GM19351 (cell line): ENCODE results near the gene FCGBP.
"Not testable (repeated sequence)": the region's sequence is repeated elsewhere in the genome, so short reads cannot be mapped to it uniquely, and the experiment has no call there.

Experiments used
- ATAC-seq: cut with Tn5 transposase; IDR thresholded peaks from one replicate; pipeline ENCODE4 v1.9.1; 2021; ENCODE audit warnings: mild to moderate bottlenecking, moderate library complexity; ENCODE audit not compliant: unreplicated experiment

Gene FCGBP

DNA sequence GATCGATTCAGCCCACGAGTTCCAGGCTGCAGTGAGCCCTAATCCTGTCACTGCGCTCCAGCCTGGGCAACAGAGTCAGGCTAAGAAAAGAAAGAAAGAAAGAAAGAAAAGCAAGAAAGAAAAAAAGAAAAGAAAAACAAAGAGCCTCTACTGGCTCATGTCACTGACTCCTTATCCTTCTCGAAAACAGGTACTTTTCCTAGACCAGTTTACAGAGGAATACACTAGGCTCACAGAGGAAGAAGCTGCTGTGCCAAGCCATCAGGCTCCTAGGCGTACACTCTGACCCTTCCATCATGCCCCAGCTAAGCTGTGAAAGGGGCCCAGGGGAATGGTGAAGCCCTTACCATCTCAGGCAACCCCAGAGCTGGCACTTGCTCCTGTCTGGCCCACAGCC lies 41.9 kb downstream of the FCGBP start:
- ATAC-seq: not testable (repeated sequence)

DNA sequence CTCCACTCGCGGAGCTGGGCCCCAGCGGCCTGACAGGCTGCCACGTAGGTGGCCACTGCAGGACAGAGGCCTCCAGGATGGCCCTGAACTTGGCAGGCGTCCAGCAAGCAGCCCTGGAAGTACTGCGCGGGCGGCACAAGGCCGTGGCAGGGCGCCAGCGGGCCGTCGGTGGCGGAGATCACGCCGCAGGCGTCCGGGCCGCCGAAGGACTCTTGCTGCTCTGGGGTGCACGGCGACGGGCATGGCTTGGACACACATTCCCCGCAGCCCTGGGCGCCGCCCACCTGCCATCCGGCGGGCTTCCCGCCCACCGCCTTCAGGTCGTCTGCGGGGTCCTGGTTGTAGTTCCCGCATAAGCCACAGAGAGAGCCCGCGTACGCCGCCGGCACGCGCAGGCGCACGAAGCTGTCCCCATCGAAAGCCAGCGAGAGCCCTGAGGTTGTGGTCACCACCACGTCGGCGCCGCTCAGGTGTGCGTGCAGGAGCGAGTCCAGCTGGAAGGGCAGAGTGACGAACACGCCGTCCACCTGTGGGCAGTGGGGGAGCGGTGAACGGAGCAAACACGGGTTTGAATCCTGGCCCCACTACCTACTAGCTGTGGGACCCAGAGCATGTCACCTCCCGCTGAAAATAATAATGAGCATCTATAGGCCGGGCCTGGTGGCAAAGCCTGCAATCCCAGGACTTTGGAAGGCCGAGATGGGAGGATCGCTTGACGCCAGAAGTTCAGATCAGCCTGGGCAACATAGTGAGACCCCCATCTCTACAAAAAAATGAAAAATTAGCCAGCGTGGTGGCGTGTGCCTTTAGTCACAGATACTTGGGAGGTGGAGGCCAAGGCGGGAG lies 42.6 kb downstream of the FCGBP start:
- not testable (repeated sequence) for ATAC-seq

DNA sequence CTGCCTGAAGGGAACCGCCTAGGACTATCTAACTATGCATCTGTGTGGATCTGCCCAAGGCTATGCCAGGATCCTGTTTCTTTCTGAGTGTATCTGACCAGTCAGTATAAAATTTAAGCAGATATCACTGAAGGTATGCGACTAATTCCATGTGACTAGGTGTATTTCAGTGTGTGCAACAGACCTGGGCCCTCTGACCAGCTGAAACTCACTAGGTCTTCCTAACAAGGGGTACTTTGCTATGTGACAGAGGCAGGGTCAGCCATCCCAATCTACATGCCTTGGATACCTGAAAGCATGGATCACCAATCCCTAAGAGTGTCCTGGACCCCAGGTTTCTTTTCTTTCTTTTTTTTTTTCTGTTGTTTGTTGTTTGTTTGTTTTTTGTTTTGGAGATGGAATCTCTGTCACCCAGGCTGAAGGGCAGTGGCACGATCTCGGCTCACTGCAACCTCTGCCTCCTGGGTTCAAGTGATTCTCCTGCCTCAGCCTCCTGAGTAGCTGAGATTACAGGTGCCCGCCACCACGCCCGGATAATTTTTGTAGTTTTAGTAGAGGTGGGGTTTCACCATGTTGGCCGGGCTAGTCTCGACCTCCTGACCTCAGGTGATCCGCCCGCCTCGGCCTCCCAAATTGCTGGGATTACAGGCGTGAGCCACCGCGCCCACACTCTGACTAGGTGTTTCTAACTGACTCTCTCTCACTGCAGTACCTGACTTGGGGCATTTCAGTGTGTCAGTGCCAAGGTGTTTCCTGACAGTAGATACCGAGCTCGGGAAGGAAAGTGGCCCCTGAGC lies 43.5 kb downstream of the FCGBP start:
- ATAC-seq: no peak

DNA sequence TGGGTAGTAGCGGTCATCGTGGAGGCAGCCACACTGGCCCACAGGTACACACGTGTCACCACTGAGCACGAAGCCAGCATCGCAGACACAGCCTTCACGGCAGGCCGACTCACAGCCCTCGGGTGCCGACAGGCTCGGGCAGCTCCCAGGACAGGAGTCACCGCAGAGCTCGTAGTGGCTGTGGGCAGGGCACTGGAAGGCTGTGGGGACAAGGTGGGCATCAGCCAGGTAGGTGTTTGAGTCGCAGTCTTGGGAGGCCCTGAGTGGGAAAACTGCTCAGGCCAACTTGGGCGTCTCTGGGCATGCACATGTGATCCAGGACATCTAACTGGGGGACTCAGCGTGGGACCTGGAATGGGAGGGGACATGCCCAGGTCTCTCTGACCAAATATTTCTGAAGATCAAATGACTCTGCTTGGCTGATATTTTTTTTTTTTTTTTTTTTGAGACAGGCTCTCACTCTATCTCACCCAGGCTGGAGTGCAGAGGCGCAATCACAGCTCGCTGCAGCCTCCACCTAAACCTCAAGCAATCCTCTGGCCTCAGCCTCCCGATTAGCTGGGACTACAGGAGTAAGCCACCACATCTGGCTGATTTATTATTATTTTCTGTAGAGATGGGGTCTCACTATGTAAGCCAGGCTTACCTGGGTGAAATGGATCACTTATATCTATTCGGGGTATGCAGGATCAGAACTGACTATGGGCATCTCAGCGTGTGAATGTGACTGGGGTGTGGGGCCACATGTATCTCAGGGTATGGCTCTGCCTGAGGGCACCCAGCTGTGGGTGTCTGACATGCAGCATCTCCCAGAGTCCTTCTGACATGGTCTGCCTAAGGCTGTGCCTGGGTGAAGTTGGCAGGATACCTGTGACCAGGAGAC lies 44.3 kb downstream of the FCGBP start:
- not testable (repeated sequence) for ATAC-seq

DNA sequence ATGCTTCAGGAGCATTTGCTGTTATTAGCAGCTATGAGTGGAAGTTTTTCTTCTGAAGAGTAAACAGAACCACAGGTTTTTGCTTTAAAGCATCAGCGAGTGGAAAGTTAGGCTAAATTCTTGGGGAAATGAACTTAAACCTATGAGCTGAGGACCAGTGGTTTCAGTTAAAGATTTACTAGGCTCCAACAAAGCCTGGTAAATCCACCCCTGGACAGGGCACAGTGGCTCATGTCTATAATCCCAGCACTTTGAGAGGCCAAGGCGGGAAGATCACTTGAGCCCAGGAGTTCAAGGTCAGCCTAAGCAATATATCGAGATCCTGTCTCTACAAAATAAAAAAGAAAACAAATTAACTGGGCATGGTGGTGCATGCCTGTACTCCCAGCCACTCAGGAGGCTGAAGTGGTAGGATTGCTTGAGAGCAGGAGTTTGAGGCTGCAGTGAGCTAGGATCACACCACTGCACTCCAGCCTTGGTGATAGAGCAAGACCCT lies 46.9 kb downstream of the FCGBP start:
- ATAC-seq: not testable (repeated sequence)

DNA sequence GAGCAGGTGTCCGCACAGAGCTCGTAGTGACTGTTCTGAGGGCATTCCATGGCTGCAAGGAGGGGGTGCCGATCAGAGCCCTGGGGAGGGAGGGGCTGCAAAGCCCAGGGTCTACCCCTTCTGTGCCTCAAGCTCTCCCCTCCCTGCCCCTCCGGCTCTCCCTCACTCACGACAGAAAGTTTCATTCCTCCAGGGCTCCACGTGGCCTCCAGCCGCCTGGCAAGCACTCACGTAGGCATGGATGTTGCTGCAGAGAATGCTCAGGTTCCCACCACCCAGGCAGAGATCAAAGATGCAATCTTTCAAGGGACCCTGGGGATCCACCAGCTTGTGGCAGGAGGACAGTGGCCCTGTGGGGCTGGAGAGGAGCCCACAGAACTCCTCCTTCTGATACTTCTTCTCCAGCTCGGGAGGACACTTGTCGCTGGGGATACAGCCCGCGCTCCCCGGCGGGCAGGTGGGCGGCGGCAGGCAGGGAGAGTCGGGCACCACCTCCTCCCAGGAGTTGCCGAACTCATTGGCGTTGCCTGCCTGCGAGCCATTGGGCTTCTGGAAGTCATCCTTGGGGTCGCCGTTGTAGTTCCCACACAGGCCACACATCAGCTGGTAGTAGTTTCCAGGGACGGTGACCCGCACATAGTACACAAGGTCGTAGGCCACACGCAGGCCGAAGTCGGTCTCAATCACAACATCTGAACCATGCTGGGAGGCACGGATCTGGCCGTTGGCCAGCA lies 48.4 kb downstream of the FCGBP start:
- ATAC-seq: not testable (repeated sequence)

DNA sequence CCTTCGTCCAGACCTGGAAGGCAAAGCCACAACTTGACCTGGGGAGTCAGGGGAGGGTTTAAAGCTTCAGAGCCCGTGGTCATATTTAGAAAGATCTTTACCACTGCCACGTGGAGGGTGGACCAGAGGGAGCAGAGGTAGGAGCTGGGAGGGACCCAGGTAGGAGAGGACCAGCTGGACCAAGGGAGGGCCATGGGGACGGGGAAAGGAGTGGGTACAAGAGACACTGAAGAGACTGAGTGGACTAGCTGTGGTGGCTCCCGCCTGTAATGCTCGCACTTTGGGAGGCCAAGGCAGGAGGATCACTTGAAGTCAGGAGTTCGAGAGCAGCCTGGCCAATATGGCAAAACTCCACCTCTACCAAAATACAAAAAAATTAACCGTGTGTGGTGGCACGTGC lies 49.7 kb downstream of the FCGBP start:
- not testable (repeated sequence) for ATAC-seq
